OCI-LY1 (cell line): ENCODE data around the gene COPRS.

ENCODE experiments used
- H2AFZ ChIP-seq: fragments of 200-600 bp; sonication (generic), shearing (Covaris generic); 2 replicates; pipeline ENCODE4 v1.6.0; 2014; ENCODE audit warnings: antibody characterized with exemption, mild to moderate bottlenecking, low read length
- H3F3A ChIP-seq: fragments of 200-600 bp; sonication (generic), shearing (Covaris generic); 2 replicates; pipeline ENCODE4 v1.6.0; 2014; ENCODE audit warnings: mild to moderate bottlenecking, antibody characterized with exemption, low read length, moderate library complexity; ENCODE audit not compliant: insufficient read depth
- H3K27ac ChIP-seq: fragments of 200-600 bp; sonication (generic); 2 replicates; pipeline ENCODE4 v1.5.1; 2014; ENCODE audit warnings: low read length, mixed run types, mild to moderate bottlenecking, low read depth; ENCODE audit not compliant: poor library complexity, severe bottlenecking
- H3K27me3 ChIP-seq: fragments of 200-600 bp; sonication (generic); 2 replicates; pipeline ENCODE4 v1.6.0; 2014; ENCODE audit warnings: antibody characterized with exemption, mild to moderate bottlenecking, low read length, moderate library complexity; ENCODE audit not compliant: insufficient read depth
- H3K36me3 ChIP-seq: fragments of 200-600 bp; sonication (generic); 2 replicates; pipeline ENCODE4 v1.6.1; 2014; ENCODE audit warnings: mild to moderate bottlenecking, antibody characterized with exemption, low read length, moderate library complexity, mixed read lengths; ENCODE audit not compliant: insufficient read depth
- H3K4me1 ChIP-seq: fragments of 200-600 bp; sonication (generic); 2 replicates; pipeline ENCODE4 v1.5.1; 2014; ENCODE audit warnings: mild to moderate bottlenecking, low read length, moderate library complexity; ENCODE audit not compliant: insufficient read depth, severe bottlenecking
- H3K4me2 ChIP-seq: fragments of 200-600 bp; sonication (generic), shearing (Covaris generic); 2 replicates; pipeline ENCODE4 v1.6.1; 2014; ENCODE audit warnings: low read length
- H3K4me3 ChIP-seq: fragments of 200-600 bp; sonication (generic); 2 replicates; pipeline ENCODE4 v1.5.1; 2014; ENCODE audit warnings: low read length, low read depth, mild to moderate bottlenecking, mixed read lengths; ENCODE audit not compliant: poor library complexity, severe bottlenecking
- H3K79me2 ChIP-seq: fragments of 200-600 bp; shearing (Covaris generic); 2 replicates; pipeline ENCODE4 v1.6.1; 2016; ENCODE audit warnings: mixed run types, low read length, mixed read lengths; ENCODE audit not compliant: insufficient read depth
- H3K9ac ChIP-seq: fragments of 200-600 bp; sonication (generic), shearing (Covaris generic); 2 replicates; pipeline ENCODE4 v1.6.1; 2014; ENCODE audit warnings: mild to moderate bottlenecking, low read length, mixed read lengths
- H3K9me2 ChIP-seq: fragments of 200-600 bp; sonication (generic), shearing (Covaris generic); 2 replicates; pipeline ENCODE4 v1.6.1; 2014; ENCODE audit warnings: low read depth, mild to moderate bottlenecking, low read length, mixed read lengths
- H3K9me3 ChIP-seq: fragments of 200-600 bp; shearing (Covaris generic); 2 replicates; pipeline ENCODE4 v1.6.1; 2014; ENCODE audit warnings: low read length, mixed read lengths
- H4K20me1 ChIP-seq: fragments of 200-600 bp; sonication (generic), shearing (Covaris generic); 2 replicates; pipeline ENCODE4 v1.6.0; 2016; ENCODE audit warnings: mild to moderate bottlenecking, low read length; ENCODE audit not compliant: insufficient read depth
- CTCF ChIP-seq: fragments of 200-600 bp; sonication (generic), shearing (Covaris generic); IDR thresholded peaks from 2 replicates; pipeline ENCODE4 v1.5.1; 2017; ENCODE audit warnings: mild to moderate bottlenecking, antibody characterized with exemption, low read length, moderate library complexity, mixed read lengths
- EZH2 ChIP-seq: fragments of 200-600 bp; sonication (generic), shearing (Covaris generic); IDR thresholded peaks from 2 replicates; pipeline ENCODE4 v1.8.0; 2017; ENCODE audit warnings: borderline replicate concordance, mixed run types, mild to moderate bottlenecking, antibody characterized with exemption, low read length, moderate library complexity, mixed read lengths

COPRS gene

GRCh38 chr17:31877911-31878702 is 19.1 kb upstream of the COPRS start:
- Histone ChIP-seq H3K9me3 (no peaks in the 10 kb centered on the region), H3K36me3 (peaks cover 83% of the 10 kb centered on the region)

GRCh38 chr17:31877341-31877740 is 18.3 kb upstream of the COPRS start:
- Histone ChIP-seq H3K27ac (no peak overlapping the region), H3K36me3 (peaks cover 87% of the 10 kb centered on the region), H3K4me3 (no peak overlapping the region), H4K20me1 (no peaks in the 10 kb centered on the region), H3K9me3 (no peaks in the 10 kb centered on the region), H3K9ac (no peak overlapping the region), H3F3A (no peaks in the 10 kb centered on the region), H3K4me2 (no peak overlapping the region), H2AFZ (no peak overlapping the region), H3K79me2 (no peaks in the 10 kb centered on the region), H3K4me1 (peaks cover under 1% of the 10 kb centered on the region), H3K9me2 (no peaks in the 10 kb centered on the region), H3K27me3 (no peaks in the 10 kb centered on the region)
- no peak for TF ChIP-seq CTCF
- no peak for TF ChIP-seq EZH2

More at GRCh38 chr17:31877911-31878702, 19.1 kb upstream of the COPRS start:
- H3K27ac ChIP-seq = no peak overlapping the region
- H3K79me2 ChIP-seq = no peaks in the 10 kb centered on the region
- no peak overlapping the region for H3K4me2 ChIP-seq
- H4K20me1 ChIP-seq = no peaks in the 10 kb centered on the region
- no peak overlapping the region for H2AFZ ChIP-seq
- H3K9me2 ChIP-seq = no peaks in the 10 kb centered on the region
- H3K27me3 ChIP-seq = no peaks in the 10 kb centered on the region
- no peak overlapping the region for H3K9ac ChIP-seq
- H3K4me1 ChIP-seq = peaks cover 8% of the 10 kb centered on the region
- H3F3A ChIP-seq = no peaks in the 10 kb centered on the region
- H3K4me3 ChIP-seq = no peak overlapping the region
- no peak for TF ChIP-seq EZH2
- TF ChIP-seq CTCF = no peak

GRCh38 chr17:31875081-31875480 is 16.0 kb upstream of the COPRS start:
- no peaks in the 10 kb centered on the region for H4K20me1 ChIP-seq
- no peaks in the 10 kb centered on the region for H3K9me2 ChIP-seq
- H3F3A ChIP-seq = no peaks in the 10 kb centered on the region
- no peak overlapping the region for H3K27ac ChIP-seq
- TF ChIP-seq CTCF (no peak), EZH2 (no peak)
- no peak overlapping the region for H3K4me2 ChIP-seq
- peaks cover 90% of the 10 kb centered on the region for H3K36me3 ChIP-seq
- no peak overlapping the region for H3K9ac ChIP-seq
- no peaks in the 10 kb centered on the region for H3K27me3 ChIP-seq
- no peak overlapping the region for H3K4me3 ChIP-seq
- no peaks in the 10 kb centered on the region for H3K4me1 ChIP-seq
- H3K9me3 ChIP-seq = no peaks in the 10 kb centered on the region
- no peak overlapping the region for H2AFZ ChIP-seq
- no peaks in the 10 kb centered on the region for H3K79me2 ChIP-seq
